ENCODE data around the gene CSF2RB. TPM values are rescaled to one million over a fixed set of nuclear protein-coding genes. Genes with fewer than 3 reads are reported as not detected.

Gene CSF2RB
- total RNA-seq, 2 donors from 2014 or later, result not detected

DNA sequence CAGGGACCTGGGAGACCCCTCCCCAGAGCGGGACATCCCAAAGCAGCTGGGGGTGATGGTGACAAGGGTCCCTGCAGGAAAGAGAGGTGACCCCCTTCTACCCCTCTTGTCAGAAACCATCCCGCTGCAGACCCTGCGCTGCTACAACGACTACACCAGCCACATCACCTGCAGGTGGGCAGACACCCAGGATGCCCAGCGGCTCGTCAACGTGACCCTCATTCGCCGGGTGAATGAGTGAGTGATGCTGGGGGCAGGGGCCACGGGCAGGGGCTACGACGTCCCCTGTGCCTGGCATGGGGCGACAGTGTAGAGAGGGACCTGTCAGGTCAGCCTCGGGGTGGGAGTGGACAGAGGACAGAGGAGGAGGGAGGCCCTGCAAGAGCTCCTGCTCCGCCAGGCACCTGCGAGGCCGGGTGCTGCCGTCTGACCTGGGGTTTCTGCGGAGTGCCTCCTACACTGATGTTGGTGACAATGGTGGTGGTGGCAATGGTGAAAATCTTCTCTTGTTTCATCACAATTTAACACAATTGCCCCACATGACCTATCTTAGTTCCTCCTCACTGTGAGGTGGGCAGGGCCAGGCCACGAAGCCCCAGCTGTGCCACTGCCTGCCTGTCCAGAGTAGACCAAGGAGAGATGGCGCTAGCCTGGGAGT is 9.8 kb downstream of the CSF2RB start:
- WGBS, 2 experiments (ENCODE audit: insufficient coverage in 1 of 2, insufficient read length in 1 of 2), result 91 to 96% methylated on average over 12 to 21 of the region's 21 CpGs

DNA sequence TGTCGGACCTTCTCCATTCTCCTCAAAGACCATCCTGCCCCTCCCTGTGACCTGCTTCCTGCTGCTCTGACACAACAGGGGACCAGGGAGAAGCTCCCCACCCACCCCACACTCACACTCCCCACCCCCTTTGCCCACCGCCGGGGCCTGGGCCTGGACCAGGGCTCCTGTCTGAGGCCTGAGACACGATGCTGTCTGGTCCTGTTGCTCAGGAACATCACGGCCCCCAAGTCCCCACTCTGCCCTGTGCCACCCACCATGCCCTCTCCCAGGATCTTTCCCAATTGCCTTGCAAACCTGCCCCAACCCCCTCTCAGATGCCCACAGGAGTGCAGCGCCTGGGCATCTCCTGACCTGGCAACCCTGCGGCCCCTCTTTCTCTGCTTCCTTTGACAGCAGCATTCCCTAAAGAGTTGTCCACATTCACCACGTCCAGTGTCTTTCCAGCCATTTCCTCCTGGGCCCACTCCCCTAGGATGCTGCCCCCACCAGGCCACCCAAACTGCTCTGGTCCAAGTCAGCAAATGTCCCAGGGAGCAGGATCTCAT is 10.8 kb downstream of the CSF2RB start:
- Histone ChIP-seq H3K9me3 (ENCODE audit: control insufficient read depth, low read length) (no peaks in the 10 kb centered on the region), H3K27ac (ENCODE audit: low read depth, low read length) (no peak overlapping the region), H3K36me3 (ENCODE audit: control insufficient read depth, insufficient read depth, low read length) (no peaks in the 10 kb centered on the region), H3K27me3 (ENCODE audit: control insufficient read depth, insufficient read depth, low read length, poor library complexity, severe bottlenecking) (no peaks in the 10 kb centered on the region), H3K9ac (ENCODE audit: extremely low read depth, low read length, poor library complexity, severe bottlenecking) (no peak overlapping the region), H3K4me3 (ENCODE audit: low read length) (no peak overlapping the region), H3K4me1 (ENCODE audit: control insufficient read depth, insufficient read depth, low read length) (no peaks in the 10 kb centered on the region)
- Mint-ChIP-seq H3K27me3 (ENCODE audit: insufficient read depth) (peaks cover 10% of the 10 kb centered on the region), H3K9me3 (no peaks in the 10 kb centered on the region), H3K4me1 (no peaks in the 10 kb centered on the region), H3K4me3 (no peak overlapping the region), H3K36me3 (ENCODE audit: low read depth) (no peaks in the 10 kb centered on the region), H3K27ac (no peak overlapping the region)
- TF ChIP-seq, protein P1, sequence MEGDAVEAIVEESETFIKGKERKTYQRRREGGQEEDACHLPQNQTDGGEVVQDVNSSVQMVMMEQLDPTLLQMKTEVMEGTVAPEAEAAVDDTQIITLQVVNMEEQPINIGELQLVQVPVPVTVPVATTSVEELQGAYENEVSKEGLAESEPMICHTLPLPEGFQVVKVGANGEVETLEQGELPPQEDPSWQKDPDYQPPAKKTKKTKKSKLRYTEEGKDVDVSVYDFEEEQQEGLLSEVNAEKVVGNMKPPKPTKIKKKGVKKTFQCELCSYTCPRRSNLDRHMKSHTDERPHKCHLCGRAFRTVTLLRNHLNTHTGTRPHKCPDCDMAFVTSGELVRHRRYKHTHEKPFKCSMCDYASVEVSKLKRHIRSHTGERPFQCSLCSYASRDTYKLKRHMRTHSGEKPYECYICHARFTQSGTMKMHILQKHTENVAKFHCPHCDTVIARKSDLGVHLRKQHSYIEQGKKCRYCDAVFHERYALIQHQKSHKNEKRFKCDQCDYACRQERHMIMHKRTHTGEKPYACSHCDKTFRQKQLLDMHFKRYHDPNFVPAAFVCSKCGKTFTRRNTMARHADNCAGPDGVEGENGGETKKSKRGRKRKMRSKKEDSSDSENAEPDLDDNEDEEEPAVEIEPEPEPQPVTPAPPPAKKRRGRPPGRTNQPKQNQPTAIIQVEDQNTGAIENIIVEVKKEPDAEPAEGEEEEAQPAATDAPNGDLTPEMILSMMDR (conservative IDR thresholded peaks at IDR 0.05), result no peak
- peak; percentile 32 for DNase-seq
- 85 to 97% methylated on average over 5 to 8 of the region's 8 CpGs for WGBS, 2 experiments (ENCODE audit: insufficient coverage in 1 of 2, insufficient read length in 1 of 2)

More for the DNA sequence above, 9.8 kb downstream of the CSF2RB start:
- H3K36me3 Mint-ChIP-seq (ENCODE audit: low read depth), result no peaks in the 10 kb centered on the region
- H3K27ac Mint-ChIP-seq, result no peak overlapping the region
- TF ChIP-seq, protein P1 (conservative IDR thresholded peaks at IDR 0.05), result no peak
- no peaks in the 10 kb centered on the region for H3K36me3 ChIP-seq (ENCODE audit: control insufficient read depth, insufficient read depth, low read length)
- DNase-seq, result peak; percentile 41
- H3K9me3 ChIP-seq (ENCODE audit: control insufficient read depth, low read length), result no peaks in the 10 kb centered on the region
- no peak overlapping the region for H3K4me3 Mint-ChIP-seq
- no peaks in the 10 kb centered on the region for H3K4me1 ChIP-seq (ENCODE audit: control insufficient read depth, insufficient read depth, low read length)
- H3K27me3 ChIP-seq (ENCODE audit: control insufficient read depth, insufficient read depth, low read length, poor library complexity, severe bottlenecking), result no peaks in the 10 kb centered on the region
- H3K4me1 Mint-ChIP-seq, result no peaks in the 10 kb centered on the region
- no peak overlapping the region for H3K9ac ChIP-seq (ENCODE audit: extremely low read depth, low read length, poor library complexity, severe bottlenecking)
- H3K27me3 Mint-ChIP-seq (ENCODE audit: insufficient read depth), result peaks cover 10% of the 10 kb centered on the region
- no peak overlapping the region for H3K27ac ChIP-seq (ENCODE audit: low read depth, low read length)
- H3K9me3 Mint-ChIP-seq, result no peaks in the 10 kb centered on the region
- no peak overlapping the region for H3K4me3 ChIP-seq (ENCODE audit: low read length)

DNA sequence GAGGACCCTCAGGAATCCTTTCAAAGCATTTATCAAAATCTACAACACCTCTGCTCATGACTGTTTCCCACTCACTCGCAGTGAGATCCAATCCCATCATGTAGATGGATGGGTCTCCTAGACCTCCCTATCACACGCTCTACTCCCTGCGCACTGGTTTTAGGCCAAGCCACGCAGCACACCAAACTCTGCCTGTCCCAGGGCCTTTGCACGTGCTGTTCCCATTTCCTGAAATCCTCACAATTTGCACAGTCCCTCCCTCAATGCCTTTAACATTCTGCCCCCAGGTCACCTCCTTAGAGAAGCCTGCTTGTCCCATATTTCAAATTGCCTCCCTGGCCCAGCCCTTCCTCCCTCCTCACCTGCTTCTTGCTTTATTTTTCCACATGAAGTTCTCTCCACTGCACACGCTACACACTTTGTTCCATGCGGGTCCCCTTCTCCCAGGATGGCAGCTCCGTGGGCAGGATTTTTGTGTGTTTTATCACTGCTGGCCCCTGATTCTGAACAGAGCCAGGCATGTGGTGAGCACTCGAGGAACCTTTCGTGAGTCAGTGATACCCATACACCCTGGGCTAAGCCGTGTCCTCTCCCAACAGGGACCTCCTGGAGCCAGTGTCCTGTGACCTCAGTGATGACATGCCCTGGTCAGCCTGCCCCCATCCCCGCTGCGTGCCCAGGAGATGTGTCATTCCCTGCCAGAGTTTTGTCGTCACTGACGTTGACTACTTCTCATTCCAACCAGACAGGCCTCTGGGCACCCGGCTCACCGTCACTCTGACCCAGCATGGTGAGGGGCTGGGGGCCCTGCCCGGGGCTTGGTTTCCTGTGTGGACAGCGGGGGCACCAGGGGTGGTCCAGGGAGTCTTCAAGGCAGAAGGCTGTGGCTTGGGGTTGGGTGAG is 12.2 kb downstream of the CSF2RB start:
- Histone ChIP-seq H3K9ac (ENCODE audit: extremely low read depth, low read length, poor library complexity, severe bottlenecking) (no peak overlapping the region), H3K4me3 (ENCODE audit: low read length) (no peak overlapping the region), H3K27me3 (ENCODE audit: control insufficient read depth, insufficient read depth, low read length, poor library complexity, severe bottlenecking) (no peaks in the 10 kb centered on the region), H3K4me1 (ENCODE audit: control insufficient read depth, insufficient read depth, low read length) (no peaks in the 10 kb centered on the region), H3K36me3 (ENCODE audit: control insufficient read depth, insufficient read depth, low read length) (no peaks in the 10 kb centered on the region), H3K9me3 (ENCODE audit: control insufficient read depth, low read length) (no peaks in the 10 kb centered on the region), H3K27ac (ENCODE audit: low read depth, low read length) (no peak overlapping the region)
- H3K36me3 Mint-ChIP-seq (ENCODE audit: low read depth), result no peaks in the 10 kb centered on the region
- 90 to 96% methylated on average over 10 to 19 of the region's 19 CpGs for WGBS, 2 experiments (ENCODE audit: insufficient coverage in 1 of 2, insufficient read length in 1 of 2)
- no peak overlapping the region for H3K27ac Mint-ChIP-seq
- H3K9me3 Mint-ChIP-seq, result no peaks in the 10 kb centered on the region
- DNase-seq, result peak; percentile 38
- TF ChIP-seq, protein P1 (conservative IDR thresholded peaks at IDR 0.05), result no peak
- no peak overlapping the region for H3K4me3 Mint-ChIP-seq
- H3K4me1 Mint-ChIP-seq, result no peaks in the 10 kb centered on the region
- peaks cover 8% of the 10 kb centered on the region for H3K27me3 Mint-ChIP-seq (ENCODE audit: insufficient read depth)
